Parathyroid adenoma (tissue), 2 donors: ENCODE measurements around the gene BAIAP2.
A peak's percentile ranks its signal among the peaks of the same experiment; 100 is the strongest.

ENCODE experiments used
- H2AFZ ChIP-seq: fragments of 300-600 bp; sonication (generic); one replicate; pipeline ENCODE4 v1.7.0; 2017; ENCODE audit warnings: antibody characterized with exemption, mild to moderate bottlenecking
- H3K27ac ChIP-seq: fragments of 300-600 bp; sonication (generic); one replicate; pipeline ENCODE4 v1.7.0; 2017
- H3K27me3 ChIP-seq: fragments of 300-600 bp; sonication (generic); one replicate; pipeline ENCODE4 v1.7.0; 2017; ENCODE audit warnings: low read length; ENCODE audit not compliant: control insufficient read depth, insufficient read depth
- H3K36me3 ChIP-seq: fragments of 300-600 bp; sonication (generic); one replicate; pipeline ENCODE4 v1.7.0; 2017; ENCODE audit warnings: low read length; ENCODE audit not compliant: control insufficient read depth, insufficient read depth
- H3K4me1 ChIP-seq: fragments of 300-600 bp; sonication (generic); one replicate; pipeline ENCODE4 v1.7.0; 2017; ENCODE audit warnings: control low read depth
- H3K4me2 ChIP-seq: fragments of 300-600 bp; sonication (generic); one replicate; pipeline ENCODE4 v1.7.0; 2017; ENCODE audit warnings: low read length
- H3K4me3 ChIP-seq: fragments of 300-600 bp; sonication (generic); one replicate; pipeline ENCODE4 v1.7.0; 2017; ENCODE audit warnings: low read depth, low read length
- H3K79me2 ChIP-seq: fragments of 300-600 bp; sonication (generic); one replicate; pipeline ENCODE4 v1.7.0; 2017; ENCODE audit warnings: control low read depth
- H3K9ac ChIP-seq: fragments of 300-600 bp; sonication (generic); one replicate; pipeline ENCODE4 v1.7.0; 2017; ENCODE audit warnings: mild to moderate bottlenecking
- H3K9me3 ChIP-seq: fragments of 300-600 bp; sonication (generic); one replicate; pipeline ENCODE4 v1.7.0; 2017; ENCODE audit warnings: low read length; ENCODE audit not compliant: control insufficient read depth
- TF ChIP-seq, protein P1 (sequence below): fragments of 300-600 bp; sonication (generic); IDR thresholded peaks from one replicate; pipeline ENCODE4 v1.7.0; 2017; ENCODE audit warnings: antibody characterized with exemption, mild to moderate bottlenecking
- donor health status: primary hyperparathyroidism.

BAIAP2 gene

DNA sequence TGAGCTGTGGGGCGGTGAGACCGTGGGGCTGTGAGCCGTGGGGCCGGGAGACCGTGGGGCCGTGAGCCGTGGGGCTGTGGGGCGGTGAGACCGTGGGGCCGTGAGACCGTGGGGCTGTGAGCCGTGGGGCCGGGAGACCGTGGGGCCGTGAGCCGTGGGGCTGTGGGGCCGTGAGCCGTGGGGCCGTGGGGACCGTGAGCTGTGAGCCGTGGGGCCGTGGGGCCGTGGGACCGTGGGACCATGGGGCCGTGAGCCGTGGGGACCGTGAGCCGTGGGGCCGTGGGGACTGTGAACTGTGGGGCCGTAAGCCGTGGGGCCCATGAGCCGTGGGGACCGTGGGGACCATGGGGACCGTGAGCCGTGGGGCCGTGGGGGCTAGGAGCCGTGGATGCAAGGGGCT is 105.7 kb downstream of the BAIAP2 start:
- H2AFZ ChIP-seq: no peak overlapping the region
- no peak overlapping the region for H3K27ac ChIP-seq
- H3K4me1 ChIP-seq: no peaks in the 10 kb centered on the region
- no peak overlapping the region for H3K4me3 ChIP-seq
- no peaks in the 10 kb centered on the region for H3K9me3 ChIP-seq
- H3K79me2 ChIP-seq: peaks cover 18% of the 10 kb centered on the region
- H3K4me2 ChIP-seq: no peak overlapping the region
- H3K27me3 ChIP-seq: no peaks in the 10 kb centered on the region
- no peaks in the 10 kb centered on the region for H3K36me3 ChIP-seq
- H3K9ac ChIP-seq: no peak overlapping the region
- TF ChIP-seq, protein P1, sequence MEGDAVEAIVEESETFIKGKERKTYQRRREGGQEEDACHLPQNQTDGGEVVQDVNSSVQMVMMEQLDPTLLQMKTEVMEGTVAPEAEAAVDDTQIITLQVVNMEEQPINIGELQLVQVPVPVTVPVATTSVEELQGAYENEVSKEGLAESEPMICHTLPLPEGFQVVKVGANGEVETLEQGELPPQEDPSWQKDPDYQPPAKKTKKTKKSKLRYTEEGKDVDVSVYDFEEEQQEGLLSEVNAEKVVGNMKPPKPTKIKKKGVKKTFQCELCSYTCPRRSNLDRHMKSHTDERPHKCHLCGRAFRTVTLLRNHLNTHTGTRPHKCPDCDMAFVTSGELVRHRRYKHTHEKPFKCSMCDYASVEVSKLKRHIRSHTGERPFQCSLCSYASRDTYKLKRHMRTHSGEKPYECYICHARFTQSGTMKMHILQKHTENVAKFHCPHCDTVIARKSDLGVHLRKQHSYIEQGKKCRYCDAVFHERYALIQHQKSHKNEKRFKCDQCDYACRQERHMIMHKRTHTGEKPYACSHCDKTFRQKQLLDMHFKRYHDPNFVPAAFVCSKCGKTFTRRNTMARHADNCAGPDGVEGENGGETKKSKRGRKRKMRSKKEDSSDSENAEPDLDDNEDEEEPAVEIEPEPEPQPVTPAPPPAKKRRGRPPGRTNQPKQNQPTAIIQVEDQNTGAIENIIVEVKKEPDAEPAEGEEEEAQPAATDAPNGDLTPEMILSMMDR: no peak

- no peaks in the 10 kb centered on the region for H3K9me3 ChIP-seq
- no peak overlapping the region for H3K4me3 ChIP-seq
- no peaks in the 10 kb centered on the region for H3K27me3 ChIP-seq
- H3K36me3 ChIP-seq: no peaks in the 10 kb centered on the region
- H2AFZ ChIP-seq: no peak overlapping the region
- H3K4me2 ChIP-seq: no peak overlapping the region
- peaks cover 4% of the 10 kb centered on the region for H3K79me2 ChIP-seq
- no peak overlapping the region for H3K27ac ChIP-seq
- no peak overlapping the region for H3K9ac ChIP-seq
- no peaks in the 10 kb centered on the region for H3K4me1 ChIP-seq
- TF ChIP-seq, protein P1: peak; percentile 75
Observed at GRCh38 chr17:81142301-81143199, 107.6 kb downstream of the BAIAP2 start.

GRCh38 chr17:81143200-81143527 is 108.2 kb downstream of the BAIAP2 start:
- no peaks in the 10 kb centered on the region for H3K27me3 ChIP-seq
- peaks cover 4% of the 10 kb centered on the region for H3K79me2 ChIP-seq
- no peaks in the 10 kb centered on the region for H3K4me1 ChIP-seq
- TF ChIP-seq, protein P1: no peak
- no peak overlapping the region for H3K27ac ChIP-seq
- H3K9ac ChIP-seq: no peak overlapping the region
- no peak overlapping the region for H2AFZ ChIP-seq
- H3K36me3 ChIP-seq: no peaks in the 10 kb centered on the region
- no peak overlapping the region for H3K4me3 ChIP-seq
- H3K4me2 ChIP-seq: no peak overlapping the region
- H3K9me3 ChIP-seq: no peaks in the 10 kb centered on the region

DNA sequence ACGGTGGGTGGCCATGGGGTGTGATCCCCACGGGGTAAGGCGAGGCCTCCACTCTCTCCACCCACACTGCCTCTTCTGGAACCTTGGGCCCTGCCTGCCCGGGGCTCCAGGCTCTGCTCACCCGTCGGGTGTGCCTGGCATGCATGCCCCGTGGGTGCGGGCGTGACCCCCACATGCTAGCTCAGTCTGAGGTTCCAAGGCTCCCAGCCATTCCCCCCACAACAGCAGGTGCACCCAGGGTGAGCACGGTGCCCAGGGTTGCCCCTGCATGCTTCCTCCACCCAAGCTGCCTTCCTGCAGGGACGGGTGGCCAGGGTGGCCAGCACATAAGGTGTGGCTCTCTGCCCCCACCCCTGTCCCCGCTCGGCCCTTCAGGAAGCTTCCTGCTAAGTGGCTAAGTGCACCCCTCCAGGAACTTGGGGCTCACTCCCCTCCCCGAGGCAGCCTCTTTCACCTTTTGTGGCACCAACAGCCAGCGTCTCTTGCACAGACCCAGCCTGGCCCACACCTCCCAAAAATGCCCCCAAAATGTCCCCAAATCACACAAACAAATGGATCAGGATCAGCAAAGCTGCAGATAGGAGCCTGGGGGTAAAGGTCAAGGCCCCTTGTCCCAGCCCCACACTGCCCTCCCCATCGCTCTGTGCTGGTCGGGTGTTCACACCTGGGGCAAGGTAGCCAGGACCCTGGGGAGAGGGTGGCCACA is 108.9 kb downstream of the BAIAP2 start:
- no peak overlapping the region for H3K9ac ChIP-seq
- no peaks in the 10 kb centered on the region for H3K4me1 ChIP-seq
- H3K36me3 ChIP-seq: no peaks in the 10 kb centered on the region
- no peak overlapping the region for H3K4me3 ChIP-seq
- H2AFZ ChIP-seq: no peak overlapping the region
- H3K27ac ChIP-seq: no peak overlapping the region
- peaks cover 4% of the 10 kb centered on the region for H3K79me2 ChIP-seq
- TF ChIP-seq, protein P1: no peak
- no peaks in the 10 kb centered on the region for H3K27me3 ChIP-seq
- H3K4me2 ChIP-seq: no peak overlapping the region
- H3K9me3 ChIP-seq: no peaks in the 10 kb centered on the region
